Effector CD8-positive, alpha-beta T cell (primary cell): ENCODE results near the gene GPX4.

ENCODE experiments used
- DNase-seq: peaks from one replicate; lab custom pipeline; 2025; lab: John Stamatoyannopoulos, UW

GPX4 gene

GRCh38 chr19:1102407-1103131 is 1.2 kb upstream of the GPX4 start:
- DNase-seq, result no peak

- no peak for DNase-seq
Measured at GRCh38 chr19:1103132-1103707, 574 bp upstream of the GPX4 start.

GRCh38 chr19:1104311-1105007 is 665 bp downstream of the GPX4 start:
- DNase-seq, result peak; percentile 67

GRCh38 chr19:1105008-1105872 is 1.4 kb downstream of the GPX4 start:
- DNase-seq, result peak; percentile 22

GRCh38 chr19:1105873-1106840 is 2.4 kb downstream of the GPX4 start:
- DNase-seq, result no peak

GRCh38 chr19:1106841-1107660 is 3.3 kb downstream of the GPX4 start:
- no peak for DNase-seq

- DNase-seq, result no peak
Measured at GRCh38 chr19:1107661-1108261, 4.0 kb downstream of the GPX4 start.

- no peak for DNase-seq
Measured at GRCh38 chr19:1108291-1109031, 4.7 kb downstream of the GPX4 start.

- DNase-seq, result no peak
Measured at GRCh38 chr19:1109032-1109551, 5.3 kb downstream of the GPX4 start.

GRCh38 chr19:1109697-1110671 is 6.2 kb downstream of the GPX4 start:
- no peak for DNase-seq

- no peak for DNase-seq
Measured at GRCh38 chr19:1110809-1111640, 7.2 kb downstream of the GPX4 start.

- DNase-seq, result no peak
Measured at GRCh38 chr19:1111641-1112267, 8.0 kb downstream of the GPX4 start.

GRCh38 chr19:1112268-1113029 is 8.7 kb downstream of the GPX4 start:
- DNase-seq, result no peak

GRCh38 chr19:1113030-1113985 is 9.5 kb downstream of the GPX4 start:
- peak; percentile 81 for DNase-seq
